AG04450 (cell line): Measurements from ENCODE around the gene TRIM7. TPM values are rescaled to one million over a fixed set of nuclear protein-coding genes. Genes with fewer than 3 reads are reported as not detected.

ENCODE experiments used
- CTCF ChIA-PET: fragments of 300-600, 350-600 bp; formaldehyde crosslinking; extraction: SDS; loops from one replicate; lab custom pipeline; 2022; ENCODE audit warnings: antibody characterized with exemption, inconsistent platforms; lab: Charles Lee
- POLR2A ChIA-PET: fragments of 350-600 bp; formaldehyde crosslinking; extraction: SDS; loops from one replicate; lab custom pipeline; 2021; ENCODE audit warnings: antibody characterized with exemption, inconsistent platforms; lab: Yijun Ruan, JAX
- DNase-seq: peaks from one replicate; pipeline ENCODE4 v3.0.0-alpha.2; 2011; ENCODE audit warnings: low read depth, low spot score
- H3K27ac ChIP-seq: one replicate; pipeline ENCODE4 v1.5.1; 2012; ENCODE audit warnings: low read depth, low read length, control low read depth
- H3K27me3 ChIP-seq: one replicate; pipeline ENCODE4 v1.6.0; 2012; ENCODE audit warnings: low read length; ENCODE audit not compliant: control insufficient read depth, insufficient read depth
- H3K4me3 ChIP-seq: 2 replicates; pipeline ENCODE4 v1.5.1; 2011; ENCODE audit warnings: mild to moderate bottlenecking, low read depth, low read length, control low read depth
- H3K9me3 ChIP-seq: 2 replicates; pipeline ENCODE4 v1.5.1; 2012; ENCODE audit warnings: low read length; ENCODE audit not compliant: control insufficient read depth, insufficient read depth
- polyA plus RNA-seq: library from polyadenylated mRNA; depleted of rRNA; stranded (reverse); fragments of >200 nt; gene quantifications from 2 replicates; pipeline ENCODE4 v1.2.3, GENCODE V29; 2011
- TF ChIP-seq, protein P1 (sequence below): IDR thresholded peaks from 2 replicates; pipeline ENCODE4 v1.5.1; 2011; ENCODE audit warnings: low read depth, low read length, control low read depth, inconsistent platforms

The TRIM7 gene
- polyA plus RNA-seq, 1 experiment, result 1.1 TPM

DNA sequence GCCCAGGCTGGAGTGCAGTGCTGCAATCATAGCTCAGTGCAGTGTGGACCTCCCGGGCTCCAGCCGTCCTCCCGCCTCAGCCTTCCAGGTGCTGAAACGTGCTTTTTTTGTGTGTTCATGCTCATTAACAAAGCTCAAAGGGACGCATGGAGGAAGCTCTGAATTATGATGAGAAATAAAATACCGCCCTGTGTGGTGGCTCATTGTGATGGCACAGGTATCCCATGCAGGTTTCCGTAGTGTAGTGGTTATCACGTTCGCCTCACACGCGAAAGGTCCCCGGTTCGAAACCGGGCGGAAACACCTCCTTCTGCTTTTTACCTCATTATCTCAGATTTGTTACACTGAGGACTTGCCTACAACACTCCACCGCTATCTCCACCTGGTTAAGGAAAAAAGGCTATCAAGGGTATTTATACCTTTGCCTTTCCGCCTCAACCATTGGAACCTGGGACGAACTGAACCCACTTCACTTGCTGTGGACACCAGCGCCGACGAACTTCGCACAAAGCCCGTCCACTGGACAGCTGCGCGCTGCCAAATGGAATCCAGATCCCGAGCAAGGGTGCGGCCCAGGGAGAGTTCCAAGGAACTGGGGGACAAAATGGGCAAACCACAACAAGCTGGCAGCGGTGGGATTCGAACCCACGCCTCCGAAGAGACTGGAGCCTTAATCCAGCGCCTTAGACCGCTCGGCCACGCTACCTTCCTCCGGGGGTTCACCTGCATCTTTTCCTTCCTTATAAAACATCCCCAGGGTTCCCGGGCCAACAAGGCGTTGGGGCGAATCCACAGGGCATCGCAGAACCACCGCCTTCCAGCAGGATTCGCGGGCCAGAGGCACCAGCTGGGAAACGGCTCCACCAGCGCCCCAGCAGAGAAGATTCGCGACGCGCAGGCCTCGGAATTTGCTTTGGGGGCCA lies 31.3 kb downstream of the TRIM7 start:
- TF ChIP-seq, protein P1, sequence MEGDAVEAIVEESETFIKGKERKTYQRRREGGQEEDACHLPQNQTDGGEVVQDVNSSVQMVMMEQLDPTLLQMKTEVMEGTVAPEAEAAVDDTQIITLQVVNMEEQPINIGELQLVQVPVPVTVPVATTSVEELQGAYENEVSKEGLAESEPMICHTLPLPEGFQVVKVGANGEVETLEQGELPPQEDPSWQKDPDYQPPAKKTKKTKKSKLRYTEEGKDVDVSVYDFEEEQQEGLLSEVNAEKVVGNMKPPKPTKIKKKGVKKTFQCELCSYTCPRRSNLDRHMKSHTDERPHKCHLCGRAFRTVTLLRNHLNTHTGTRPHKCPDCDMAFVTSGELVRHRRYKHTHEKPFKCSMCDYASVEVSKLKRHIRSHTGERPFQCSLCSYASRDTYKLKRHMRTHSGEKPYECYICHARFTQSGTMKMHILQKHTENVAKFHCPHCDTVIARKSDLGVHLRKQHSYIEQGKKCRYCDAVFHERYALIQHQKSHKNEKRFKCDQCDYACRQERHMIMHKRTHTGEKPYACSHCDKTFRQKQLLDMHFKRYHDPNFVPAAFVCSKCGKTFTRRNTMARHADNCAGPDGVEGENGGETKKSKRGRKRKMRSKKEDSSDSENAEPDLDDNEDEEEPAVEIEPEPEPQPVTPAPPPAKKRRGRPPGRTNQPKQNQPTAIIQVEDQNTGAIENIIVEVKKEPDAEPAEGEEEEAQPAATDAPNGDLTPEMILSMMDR, result no peak
- H3K27me3 ChIP-seq, result peaks cover 1% of the 10 kb centered on the region
- ChIA-PET CTCF (interaction anchor here (1.2 to 1.9 kb wide), 3 partner anchors 11 to 305 kb away, joined by 3 to 17 read pairs (median 4); no protein-coding TSS in a partner anchor), POLR2A (interaction anchor here (2.3 kb wide), 1 partner anchor 10 kb away, joined by 7 read pairs; no protein-coding TSS in a partner anchor)
- no peak overlapping the region for H3K27ac ChIP-seq
- H3K9me3 ChIP-seq, result no peaks in the 10 kb centered on the region; the same call in 1 of the 2 replicates
- peak overlapping the region; percentile 22; the same call in 1 of the 2 replicates for H3K4me3 ChIP-seq
- no peak for DNase-seq

DNA sequence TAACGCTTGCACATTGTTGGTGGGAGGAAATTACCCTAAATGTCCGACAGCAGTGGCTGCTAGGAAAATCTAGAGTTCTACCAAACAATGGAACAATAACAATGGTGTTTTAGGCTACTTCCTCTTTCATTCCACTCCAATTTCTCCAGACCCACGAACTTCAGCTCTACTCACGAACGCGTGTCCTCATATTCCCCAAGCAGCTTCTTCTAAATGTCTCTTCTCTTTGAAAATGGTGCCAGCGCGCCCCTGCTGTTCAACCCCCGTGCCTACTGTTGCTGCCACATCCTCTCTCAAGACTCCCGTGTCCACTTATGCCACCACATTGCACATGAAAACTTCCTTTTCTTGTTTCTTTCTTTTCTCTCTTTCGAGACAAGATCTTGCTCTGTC lies 32.0 kb downstream of the TRIM7 start:
- Histone ChIP-seq H3K27ac (no peak overlapping the region), H3K27me3 (peaks cover 2% of the 10 kb centered on the region), H3K4me3 (peak overlapping the region; percentile 22), H3K9me3 (no peaks in the 10 kb centered on the region; the same call in 1 of the 2 replicates)
- no peak for DNase-seq
- ChIA-PET CTCF (interaction anchor here (1.2 to 1.9 kb wide), 3 partner anchors 12 to 305 kb away, joined by 3 to 17 read pairs (median 4); no protein-coding TSS in a partner anchor), POLR2A (interaction anchor here (2.3 kb wide), 1 partner anchor 11 kb away, joined by 7 read pairs; no protein-coding TSS in a partner anchor)
- TF ChIP-seq, protein P1, result peak; percentile 20; the same call in 1 of the 2 replicates

DNA sequence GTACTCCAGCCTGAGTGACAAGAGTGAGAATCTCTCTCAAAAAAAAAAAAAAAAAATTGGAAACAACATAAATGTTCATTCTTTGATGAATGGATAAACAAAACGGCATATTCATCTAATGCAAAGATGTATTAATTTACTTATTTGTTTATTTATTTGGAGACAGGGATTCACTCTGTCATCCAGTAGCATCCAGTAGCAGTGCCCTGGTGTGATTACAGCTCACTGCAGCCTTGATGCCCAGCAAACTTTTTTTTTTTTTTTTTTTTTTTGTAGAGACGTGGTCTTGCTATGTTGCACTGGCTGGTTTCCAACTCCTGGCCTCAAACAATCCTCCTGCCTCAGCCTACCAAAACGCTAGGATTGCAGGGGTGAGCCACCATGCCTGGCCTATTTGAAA lies 33.2 kb downstream of the TRIM7 start:
- POLR2A ChIA-PET, result interaction anchor here (0.7 to 1.2 kb wide), 2 partner anchors 90 to 333 kb away, joined by 5 to 14 read pairs; no protein-coding TSS in a partner anchor
- H3K27me3 ChIP-seq, result peaks cover 5% of the 10 kb centered on the region
- CTCF ChIA-PET, result interaction anchor here (0.7 kb wide), 1 partner anchor 1678 kb away, joined by 3 read pairs; no protein-coding TSS in a partner anchor
- H3K4me3 ChIP-seq, result no peak overlapping the region
- no peak overlapping the region for H3K27ac ChIP-seq
- no peak for DNase-seq
- no peaks in the 10 kb centered on the region; the same call in 1 of the 2 replicates for H3K9me3 ChIP-seq
- TF ChIP-seq, protein P1, result no peak

DNA sequence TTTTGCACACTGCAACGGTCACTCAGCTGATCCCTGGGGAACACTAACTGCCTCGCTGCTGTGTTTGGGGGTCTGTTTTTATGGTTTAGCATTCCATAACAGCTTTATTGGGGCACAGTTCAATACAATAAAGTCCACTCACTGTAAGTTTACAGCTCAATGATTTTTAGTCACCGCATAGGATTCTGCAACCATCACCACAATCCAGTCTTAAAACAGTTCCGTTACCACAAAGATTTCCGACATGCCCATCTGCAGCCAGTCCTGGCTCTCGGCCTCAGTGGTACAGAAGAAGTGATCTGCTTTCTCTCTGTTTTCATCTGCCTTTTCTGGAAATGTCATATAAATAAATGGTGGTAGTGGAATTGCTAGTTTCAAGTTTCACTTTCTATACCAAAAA lies 34.0 kb downstream of the TRIM7 start:
- DNase-seq, result no peak

More for the DNA sequence above, 34.0 kb downstream of the TRIM7 start:
- Histone ChIP-seq H3K4me3 (no peak overlapping the region), H3K27me3 (peaks cover 5% of the 10 kb centered on the region), H3K27ac (no peak overlapping the region), H3K9me3 (no peaks in the 10 kb centered on the region; the same call in 1 of the 2 replicates)
- TF ChIP-seq, protein P1, result no peak
- CTCF ChIA-PET, result interaction anchor here (1.1 kb wide), 1 partner anchor 14 kb away, joined by 6 read pairs; no protein-coding TSS in a partner anchor
- POLR2A ChIA-PET, result interaction anchor here (1.2 kb wide), 1 partner anchor 91 kb away, joined by 14 read pairs; no protein-coding TSS in a partner anchor
